GM12892 (cell line): ENCODE results near the gene MYCBP2.

ENCODE experiments used
- POLR2A ChIP-seq: IDR thresholded peaks from 2 replicates; pipeline ENCODE4 v1.6.1; 2011; ENCODE audit warnings: low read depth, low read length, control low read depth
- POLR2AphosphoS5 ChIP-seq: IDR thresholded peaks from 2 replicates; pipeline ENCODE4 v1.6.1; 2011; ENCODE audit warnings: low read depth, low read length, control low read depth
- TAF1 ChIP-seq: IDR thresholded peaks from 2 replicates; pipeline ENCODE4 v1.6.1; 2011; ENCODE audit warnings: low read depth, mild to moderate bottlenecking, control low read depth, low read length, borderline replicate concordance

DNA sequence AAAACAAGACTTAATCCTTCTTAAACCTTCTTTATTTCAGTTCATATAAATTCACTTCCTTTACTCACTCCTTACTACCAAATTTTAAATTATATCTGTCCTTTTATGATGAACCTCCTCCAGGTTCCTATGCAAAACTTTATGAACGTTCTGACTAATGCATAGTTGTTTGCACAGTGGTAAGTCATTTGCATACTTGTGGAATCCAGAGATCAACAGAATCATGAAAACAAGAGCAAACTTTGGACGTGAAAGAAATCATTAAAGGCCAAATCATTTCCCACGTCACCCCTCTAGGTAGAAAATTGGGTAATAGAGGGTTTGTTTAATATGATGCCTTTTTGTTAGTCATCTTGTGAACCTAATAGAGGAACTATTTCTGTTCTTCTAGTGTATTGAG is 32.3 kb upstream of the MYCBP2 start:
- TF ChIP-seq POLR2A (no peak), POLR2AphosphoS5 (no peak), TAF1 (no peak)
